Measurements from ENCODE around the gene PKLR.
"Not testable (repeated sequence)": the region's sequence is repeated elsewhere in the genome, so short reads cannot be mapped to it uniquely, and the experiment has no call there.

The PKLR gene

GRCh38 chr1:155301342-155301841, at the start of gene PKLR:
TSS of gene PKLR (minus strand) at chr1:155301438. CDS start at chr1:155301395, 43 bp downstream.
- H3K27ac Mint-ChIP-seq: peak within 1 kb of the TSS; percentile 15
- no peak within 1 kb of the TSS for H3K4me3 Mint-ChIP-seq

GRCh38 chr1:155342842-155343241, 41.6 kb upstream of the PKLR start:
- DNase-seq: no peak
- Mint-ChIP-seq H3K9me3 (no peaks in the 10 kb centered on the region), H3K27me3 (no peaks in the 10 kb centered on the region), H3K36me3 (ENCODE audit: low read depth) (peaks cover 92% of the 10 kb centered on the region), H3K27ac (peak overlapping the region; percentile 27), H3K4me1 (ENCODE audit: low read depth) (no peaks in the 10 kb centered on the region), H3K4me3 (no peak overlapping the region)

More at GRCh38 chr1:155301342-155301841, at the start of gene PKLR:
- no peak for DNase-seq
- Mint-ChIP-seq H3K36me3 (ENCODE audit: low read depth) (no peaks in the 10 kb centered on the region), H3K27me3 (peaks cover 15% of the 10 kb centered on the region), H3K9me3 (no peaks in the 10 kb centered on the region), H3K4me1 (ENCODE audit: low read depth) (no peaks in the 10 kb centered on the region)

GRCh38 chr1:155339515-155340097, 38.4 kb upstream of the PKLR start:
- no peaks in the 10 kb centered on the region for H3K9me3 Mint-ChIP-seq
- DNase-seq: no peak
- no peaks in the 10 kb centered on the region for H3K27me3 Mint-ChIP-seq
- peaks cover 91% of the 10 kb centered on the region for H3K36me3 Mint-ChIP-seq (ENCODE audit: low read depth)
- peak overlapping the region; percentile 64 for H3K27ac Mint-ChIP-seq
- H3K4me3 Mint-ChIP-seq: no peak overlapping the region
- no peaks in the 10 kb centered on the region for H3K4me1 Mint-ChIP-seq (ENCODE audit: low read depth)

- Mint-ChIP-seq H3K4me3 (no peak overlapping the region), H3K9me3 (no peaks in the 10 kb centered on the region), H3K36me3 (ENCODE audit: low read depth) (peaks cover 77% of the 10 kb centered on the region), H3K27me3 (no peaks in the 10 kb centered on the region), H3K4me1 (ENCODE audit: low read depth) (peaks cover 1% of the 10 kb centered on the region), H3K27ac (peak overlapping the region; percentile 41)
- DNase-seq: no peak
Measured at GRCh38 chr1:155334962-155335361, 33.7 kb upstream of the PKLR start.

GRCh38 chr1:155329980-155330598, 28.9 kb upstream of the PKLR start:
- H3K36me3 Mint-ChIP-seq (ENCODE audit: low read depth): peaks cover 60% of the 10 kb centered on the region
- H3K4me1 Mint-ChIP-seq (ENCODE audit: low read depth): peaks cover 17% of the 10 kb centered on the region
- no peaks in the 10 kb centered on the region for H3K9me3 Mint-ChIP-seq
- H3K27me3 Mint-ChIP-seq: no peaks in the 10 kb centered on the region
- peak; percentile 30 for DNase-seq
- peak overlapping the region; percentile 76 for H3K27ac Mint-ChIP-seq
- no peak overlapping the region for H3K4me3 Mint-ChIP-seq

GRCh38 chr1:155328856-155329255, 27.6 kb upstream of the PKLR start:
- not testable (repeated sequence) for H3K27me3 Mint-ChIP-seq, DNase-seq, H3K9me3 Mint-ChIP-seq, H3K4me3 Mint-ChIP-seq
- peak overlapping the region; percentile 69 for H3K27ac Mint-ChIP-seq
- peaks cover 54% of the 10 kb centered on the region for H3K36me3 Mint-ChIP-seq (ENCODE audit: low read depth)
- H3K4me1 Mint-ChIP-seq (ENCODE audit: low read depth): peaks cover 17% of the 10 kb centered on the region

- H3K4me3 Mint-ChIP-seq: no peak overlapping the region
Measured at GRCh38 chr1:155327981-155328380, 26.7 kb upstream of the PKLR start.

GRCh38 chr1:155326631-155327037, 25.4 kb upstream of the PKLR start:
- Mint-ChIP-seq H3K9me3 (no peaks in the 10 kb centered on the region), H3K4me3 (no peak overlapping the region), H3K27ac (no peak overlapping the region), H3K27me3 (no peaks in the 10 kb centered on the region), H3K36me3 (ENCODE audit: low read depth) (peaks cover 54% of the 10 kb centered on the region), H3K4me1 (ENCODE audit: low read depth) (peaks cover 27% of the 10 kb centered on the region)
- DNase-seq: peak; percentile 27

More at GRCh38 chr1:155327981-155328380, 26.7 kb upstream of the PKLR start:
- Mint-ChIP-seq H3K27ac (peak overlapping the region; percentile 59), H3K9me3 (no peaks in the 10 kb centered on the region), H3K4me1 (ENCODE audit: low read depth) (peaks cover 17% of the 10 kb centered on the region), H3K27me3 (no peaks in the 10 kb centered on the region), H3K36me3 (ENCODE audit: low read depth) (peaks cover 46% of the 10 kb centered on the region)
- peak; percentile 26 for DNase-seq

GRCh38 chr1:155326020-155326526, 24.8 kb upstream of the PKLR start:
- Mint-ChIP-seq H3K4me1 (ENCODE audit: low read depth) (peaks cover 32% of the 10 kb centered on the region), H3K36me3 (ENCODE audit: low read depth) (peaks cover 55% of the 10 kb centered on the region), H3K9me3 (no peaks in the 10 kb centered on the region), H3K27me3 (no peaks in the 10 kb centered on the region), H3K4me3 (peak overlapping the region; percentile 82), H3K27ac (peak overlapping the region; percentile 69)
- DNase-seq: no peak

GRCh38 chr1:155325603-155325893, 24.3 kb upstream of the PKLR start:
- H3K4me1 Mint-ChIP-seq (ENCODE audit: low read depth): peaks cover 37% of the 10 kb centered on the region
- H3K27me3 Mint-ChIP-seq: no peaks in the 10 kb centered on the region
- peaks cover 53% of the 10 kb centered on the region for H3K36me3 Mint-ChIP-seq (ENCODE audit: low read depth)
- DNase-seq: peak; percentile 35
- H3K4me3 Mint-ChIP-seq: peak overlapping the region; percentile 82
- H3K27ac Mint-ChIP-seq: peak overlapping the region; percentile 69
- no peaks in the 10 kb centered on the region for H3K9me3 Mint-ChIP-seq

- DNase-seq: no peak
- H3K36me3 Mint-ChIP-seq (ENCODE audit: low read depth): peaks cover 53% of the 10 kb centered on the region
- no peaks in the 10 kb centered on the region for H3K27me3 Mint-ChIP-seq
- peaks cover 42% of the 10 kb centered on the region for H3K4me1 Mint-ChIP-seq (ENCODE audit: low read depth)
- H3K27ac Mint-ChIP-seq: peak overlapping the region; percentile 91
- peak overlapping the region; percentile 82 for H3K4me3 Mint-ChIP-seq
- no peaks in the 10 kb centered on the region for H3K9me3 Mint-ChIP-seq
Measured at GRCh38 chr1:155324717-155325602, 23.7 kb upstream of the PKLR start.

GRCh38 chr1:155324037-155324716, 22.9 kb upstream of the PKLR start:
- Mint-ChIP-seq H3K4me3 (peak overlapping the region; percentile 82), H3K27me3 (no peaks in the 10 kb centered on the region), H3K36me3 (ENCODE audit: low read depth) (peaks cover 58% of the 10 kb centered on the region), H3K4me1 (ENCODE audit: low read depth) (peaks cover 43% of the 10 kb centered on the region), H3K9me3 (no peaks in the 10 kb centered on the region), H3K27ac (peak overlapping the region; percentile 91)
- peak; percentile 93 for DNase-seq

GRCh38 chr1:155323729-155324036, 22.4 kb upstream of the PKLR start:
- Mint-ChIP-seq H3K4me3 (peak overlapping the region; percentile 82), H3K4me1 (ENCODE audit: low read depth) (peaks cover 46% of the 10 kb centered on the region), H3K9me3 (no peaks in the 10 kb centered on the region), H3K36me3 (ENCODE audit: low read depth) (peaks cover 61% of the 10 kb centered on the region), H3K27ac (peak overlapping the region; percentile 91), H3K27me3 (no peaks in the 10 kb centered on the region)
- peak; percentile 89 for DNase-seq
